Keratinocyte (primary cell): ENCODE data around the gene TTC1. TPM values are rescaled to one million over a fixed set of nuclear protein-coding genes. Genes with fewer than 3 reads are reported as not detected.

Experiments used
- DNase-seq: peaks from one replicate; pipeline ENCODE4 v3.0.0-alpha.2; 2011; ENCODE audit warnings: low read depth, missing footprints, low spot score
- FAIRE-seq: peaks from 2 replicates; lab custom pipeline; 2011; peaks lifted over from hg19 to GRCh38; lab: Jason Lieb, UNC
- H2AFZ ChIP-seq: 2 replicates; pipeline ENCODE4 v1.6.0; 2012; ENCODE audit warnings: low read length, control low read depth, inconsistent platforms; ENCODE audit not compliant: control insufficient read depth
- H3K27ac ChIP-seq: 2 replicates; pipeline ENCODE4 v1.5.1; 2011; ENCODE audit warnings: low read length; ENCODE audit not compliant: control insufficient read depth, insufficient read depth
- H3K27me3 ChIP-seq: 3 replicates; pipeline ENCODE4 v1.6.0; 2011; ENCODE audit warnings: low read length; ENCODE audit not compliant: control insufficient read depth, insufficient read depth; ENCODE audit errors: extremely low read depth
- H3K36me3 ChIP-seq, 2 experiments: 2 replicates in 1 of 2; 3 replicates in 1 of 2; pipeline ENCODE4 v1.5.1; 2011; ENCODE audit warnings: low read length in 2 of 2, mild to moderate bottlenecking in 1 of 2; ENCODE audit not compliant: control insufficient read depth in 2 of 2, insufficient read depth in 2 of 2; ENCODE audit errors: extremely low read depth in 1 of 2
- H3K4me1 ChIP-seq: 3 replicates; pipeline ENCODE4 v1.5.1; 2011; ENCODE audit warnings: low read length; ENCODE audit not compliant: control insufficient read depth, insufficient read depth; ENCODE audit errors: extremely low read depth
- H3K4me2 ChIP-seq: 3 replicates; pipeline ENCODE4 v1.6.0; 2011; ENCODE audit warnings: low read depth, low read length; ENCODE audit not compliant: control insufficient read depth, insufficient read depth; ENCODE audit errors: extremely low read depth
- H3K4me3 ChIP-seq, 3 experiments: fragments of 200-600 bp in 1 of 3; sonication (generic) in 1 of 3; 2 replicates in 2 of 3; 3 replicates in 1 of 3; pipeline ENCODE4 v1.5.1; 2011 to 2016; ENCODE audit warnings: low read length in 3 of 3, mild to moderate bottlenecking in 3 of 3, control low read depth in 2 of 3, inconsistent platforms in 1 of 3, low read depth in 1 of 3, mixed read lengths in 1 of 3, mixed run types in 1 of 3, moderate library complexity in 1 of 3; ENCODE audit not compliant: control insufficient read depth in 2 of 3, insufficient read depth in 2 of 3; ENCODE audit errors: extremely low read depth in 1 of 3
- H3K79me2 ChIP-seq: 2 replicates; pipeline ENCODE4 v1.6.0; 2012; ENCODE audit warnings: low read length; ENCODE audit not compliant: control insufficient read depth, insufficient read depth
- H3K9ac ChIP-seq: 3 replicates; pipeline ENCODE4 v1.6.0; 2011; ENCODE audit warnings: low read length; ENCODE audit not compliant: control insufficient read depth, insufficient read depth; ENCODE audit errors: extremely low read depth
- H3K9me1 ChIP-seq: 3 replicates; pipeline ENCODE4 v1.6.0; 2011; ENCODE audit warnings: low read length; ENCODE audit not compliant: control insufficient read depth, insufficient read depth; ENCODE audit errors: extremely low read depth
- H3K9me3 ChIP-seq: 2 replicates; pipeline ENCODE4 v1.5.1; 2012; ENCODE audit warnings: low read depth, low read length; ENCODE audit not compliant: control insufficient read depth
- H4K20me1 ChIP-seq: 3 replicates; pipeline ENCODE4 v1.6.0; 2011; ENCODE audit warnings: low read length; ENCODE audit not compliant: control insufficient read depth, insufficient read depth; ENCODE audit errors: extremely low read depth
- EZH2 ChIP-seq: IDR thresholded peaks from one replicate; pipeline ENCODE4 v1.6.1; 2012; ENCODE audit warnings: inconsistent platforms, mild to moderate bottlenecking, low read length, moderate library complexity
- dilution Hi-C: fragments of 300-500 bp; cut with MboI; formaldehyde crosslinking; loops from one replicate; pipeline ENCODE4 v1.7.0; 2020; ENCODE audit warnings: low sequenced_read_pairs; ENCODE audit not compliant: extremely low pct_ligation_motif_present
- polyA plus RNA-seq, 5 experiments: library from polyadenylated mRNA; depleted of rRNA in 3 of 5; stranded (reverse) in 3 of 5; stranded (forward) in 1 of 5; unstranded in 1 of 5; fragments of >200 nt; gene quantifications; 1 replicate in 1 of 5; 2 replicates in 3 of 5; 3 replicates in 1 of 5; pipeline versions ENCODE4 v1.2.1 to v1.2.3, GENCODE V29; 2011 to 2012; ENCODE audit warnings: missing spikeins in 2 of 5, low read depth in 1 of 5, low replicate concordance in 1 of 5
- TF ChIP-seq, protein P1 (sequence below), 3 experiments: IDR thresholded peaks in 1 of 3; conservative IDR thresholded peaks in 1 of 3; optimal IDR thresholded peaks in 1 of 3; 2 replicates in 2 of 3; 3 replicates in 1 of 3; pipeline versions ENCODE3 to v1.5.1; 2011; ENCODE audit warnings: low read length in 3 of 3, mild to moderate bottlenecking in 3 of 3, moderate library complexity in 2 of 3, control low read depth in 1 of 3, inconsistent platforms in 1 of 3; ENCODE audit not compliant: insufficient read depth in 2 of 3; ENCODE audit errors: extremely low read depth in 1 of 3

TTC1 gene
- polyA plus RNA-seq, 1 donor (not counting 4 experiments of a cell fraction or from before 2014, with no cell fraction given) = 51.7 TPM

DNA sequence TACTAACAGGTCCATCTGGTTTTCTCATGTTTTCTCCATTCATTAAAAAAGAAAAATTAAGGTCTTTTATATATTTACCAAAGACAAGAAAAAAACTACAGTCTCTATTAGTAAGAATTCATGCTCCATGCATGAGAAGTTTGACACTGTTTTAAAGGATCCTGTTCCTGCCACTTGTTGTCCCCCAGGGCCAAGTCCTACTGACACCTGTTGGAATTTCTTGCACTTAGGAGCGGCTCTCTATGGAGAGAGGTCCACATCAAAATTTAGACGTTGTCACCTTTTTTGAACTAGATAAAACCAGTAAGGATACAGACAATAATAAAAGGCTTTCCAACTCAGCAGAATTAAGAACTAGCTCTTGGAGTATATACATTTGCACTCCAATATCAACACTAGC lies 68.1 kb downstream of the TTC1 start:
- H3K9me3 ChIP-seq = no peaks in the 10 kb centered on the region
- DNase-seq (no peak), FAIRE-seq (no peak)
- peaks cover 0 to 3% of the 10 kb centered on the region in 2 experiments for H3K36me3 ChIP-seq
- no peaks in the 10 kb centered on the region for H3K4me1 ChIP-seq
- H3K79me2 ChIP-seq = no peaks in the 10 kb centered on the region
- no peak overlapping the region for H3K9ac ChIP-seq
- TF ChIP-seq EZH2 = no peak
- TF ChIP-seq, protein P1, sequence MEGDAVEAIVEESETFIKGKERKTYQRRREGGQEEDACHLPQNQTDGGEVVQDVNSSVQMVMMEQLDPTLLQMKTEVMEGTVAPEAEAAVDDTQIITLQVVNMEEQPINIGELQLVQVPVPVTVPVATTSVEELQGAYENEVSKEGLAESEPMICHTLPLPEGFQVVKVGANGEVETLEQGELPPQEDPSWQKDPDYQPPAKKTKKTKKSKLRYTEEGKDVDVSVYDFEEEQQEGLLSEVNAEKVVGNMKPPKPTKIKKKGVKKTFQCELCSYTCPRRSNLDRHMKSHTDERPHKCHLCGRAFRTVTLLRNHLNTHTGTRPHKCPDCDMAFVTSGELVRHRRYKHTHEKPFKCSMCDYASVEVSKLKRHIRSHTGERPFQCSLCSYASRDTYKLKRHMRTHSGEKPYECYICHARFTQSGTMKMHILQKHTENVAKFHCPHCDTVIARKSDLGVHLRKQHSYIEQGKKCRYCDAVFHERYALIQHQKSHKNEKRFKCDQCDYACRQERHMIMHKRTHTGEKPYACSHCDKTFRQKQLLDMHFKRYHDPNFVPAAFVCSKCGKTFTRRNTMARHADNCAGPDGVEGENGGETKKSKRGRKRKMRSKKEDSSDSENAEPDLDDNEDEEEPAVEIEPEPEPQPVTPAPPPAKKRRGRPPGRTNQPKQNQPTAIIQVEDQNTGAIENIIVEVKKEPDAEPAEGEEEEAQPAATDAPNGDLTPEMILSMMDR (optimal IDR thresholded peaks at IDR 0.05 in 1 of 3, IDR thresholded peaks at IDR 0.05 in 1 of 3, conservative IDR thresholded peaks at IDR 0.05 in 1 of 3; ENCODE audit: extremely low read depth in 1 of 3, insufficient read depth in 2 of 3, low read length in 3 of 3) = no peak
- H3K4me3 ChIP-seq = no peak overlapping the region
- H2AFZ ChIP-seq = no peak overlapping the region
- H4K20me1 ChIP-seq = no peaks in the 10 kb centered on the region
- dilution Hi-C loops = no loop called here
- no peak overlapping the region for H3K4me2 ChIP-seq
- H3K27me3 ChIP-seq = no peaks in the 10 kb centered on the region
- no peaks in the 10 kb centered on the region for H3K9me1 ChIP-seq
- H3K27ac ChIP-seq = no peak overlapping the region

GRCh38 chr5:160079753-160080152 lies 70.8 kb downstream of the TTC1 start:
- Histone ChIP-seq H3K9me1 (no peaks in the 10 kb centered on the region), H3K27ac (no peak overlapping the region), H3K4me2 (no peak overlapping the region), H2AFZ (no peak overlapping the region), H3K36me3 (peaks cover 0 to 3% of the 10 kb centered on the region in 2 experiments), H3K9ac (no peak overlapping the region), H3K27me3 (no peaks in the 10 kb centered on the region), H3K4me3 (no peak overlapping the region), H3K79me2 (no peaks in the 10 kb centered on the region), H3K9me3 (no peaks in the 10 kb centered on the region), H3K4me1 (peaks cover 15% of the 10 kb centered on the region), H4K20me1 (no peaks in the 10 kb centered on the region)
- FAIRE-seq (no peak), DNase-seq (no peak)
- dilution Hi-C loops = no loop called here
- TF ChIP-seq EZH2 = no peak

DNA sequence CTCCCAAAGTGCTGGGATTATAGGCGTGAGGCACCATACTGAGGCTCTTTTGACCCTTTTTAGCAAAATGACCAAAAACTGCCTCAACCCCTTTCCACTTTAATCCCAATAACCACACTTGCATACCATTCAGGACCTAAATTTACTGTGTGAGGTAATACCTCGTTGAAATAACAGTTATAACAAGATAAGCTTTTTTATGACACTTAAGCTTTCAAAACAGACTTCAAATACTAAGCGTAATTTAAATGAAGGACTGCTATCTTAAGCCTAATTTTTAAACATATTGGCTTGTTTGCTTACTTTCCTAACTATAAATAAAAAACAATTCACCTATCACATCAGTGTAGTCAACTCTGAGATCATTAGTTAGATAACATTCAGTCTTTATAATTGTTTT lies 72.6 kb downstream of the TTC1 start:
- H3K27ac ChIP-seq = no peak overlapping the region
- no peaks in the 10 kb centered on the region for H3K9me3 ChIP-seq
- no peaks in the 10 kb centered on the region for H3K79me2 ChIP-seq
- H3K9me1 ChIP-seq = no peaks in the 10 kb centered on the region
- DNase-seq (no peak), FAIRE-seq (no peak)
- H3K36me3 ChIP-seq = peaks cover 0 to 3% of the 10 kb centered on the region in 2 experiments
- peaks cover 15% of the 10 kb centered on the region for H3K4me1 ChIP-seq
- H2AFZ ChIP-seq = no peak overlapping the region
- dilution Hi-C loops = no loop called here
- no peak overlapping the region for H3K4me3 ChIP-seq
- H3K27me3 ChIP-seq = no peaks in the 10 kb centered on the region
- TF ChIP-seq EZH2 = no peak
- TF ChIP-seq, protein P1 (optimal IDR thresholded peaks at IDR 0.05 in 1 of 3, IDR thresholded peaks at IDR 0.05 in 1 of 3, conservative IDR thresholded peaks at IDR 0.05 in 1 of 3; ENCODE audit: extremely low read depth in 1 of 3, insufficient read depth in 2 of 3, low read length in 3 of 3) = no peak
- H3K4me2 ChIP-seq = no peak overlapping the region
- no peaks in the 10 kb centered on the region for H4K20me1 ChIP-seq
- no peak overlapping the region for H3K9ac ChIP-seq
